Endothelial cell of umbilical vein (primary cell): ENCODE measurements around the gene CTBP2.

ENCODE experiments used
- CTCF ChIP-seq, 2 donors: IDR thresholded peaks; 1 replicate in 1 of 2; 2 replicates in 1 of 2; pipeline ENCODE4 v1.5.1; 2011; ENCODE audit warnings: low read length in 2 of 2, mild to moderate bottlenecking in 2 of 2, moderate library complexity in 2 of 2, control low read depth in 1 of 2, inconsistent platforms in 1 of 2, low read depth in 1 of 2; ENCODE audit not compliant: insufficient read depth in 1 of 2; ENCODE audit errors: extremely low read depth in 1 of 2
- EZH2 ChIP-seq: IDR thresholded peaks from 2 replicates; pipeline ENCODE4 v1.6.1; 2012; ENCODE audit warnings: borderline replicate concordance, low read depth, mild to moderate bottlenecking, moderate library complexity, low read length, inconsistent platforms; ENCODE audit not compliant: severe bottlenecking
- JUN ChIP-seq: IDR thresholded peaks from 2 replicates; pipeline ENCODE4 v1.6.1; 2011; ENCODE audit warnings: borderline replicate concordance, low read depth; ENCODE audit not compliant: insufficient read length, insufficient read depth

DNA sequence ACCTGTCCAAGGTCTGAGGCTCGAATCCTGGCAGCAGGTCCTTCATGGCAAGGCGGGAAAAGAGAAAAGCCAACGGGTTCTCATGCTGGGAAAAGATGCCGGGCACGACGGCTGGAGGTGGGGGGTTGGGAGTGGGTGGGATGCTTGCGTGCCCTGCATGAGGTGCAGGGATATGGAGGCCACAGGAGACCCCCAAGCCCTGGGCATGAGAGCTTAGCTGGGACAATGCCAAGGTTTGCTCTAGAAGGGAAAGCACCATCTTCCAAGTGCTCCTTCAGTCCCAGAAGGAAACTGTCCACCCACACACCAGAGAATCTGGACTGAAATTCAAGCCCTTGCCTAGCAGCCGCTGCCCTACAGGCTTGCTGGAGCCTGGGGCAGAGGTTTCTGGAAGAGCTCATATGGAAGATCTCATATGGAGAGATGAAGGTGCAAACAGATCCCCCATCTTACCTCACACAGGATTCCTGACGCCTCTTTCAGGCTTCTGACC is 154.1 kb downstream of the CTBP2 start:
- TF ChIP-seq CTCF (IDR thresholded peaks at IDR 0.05; ENCODE audit: extremely low read depth in 1 of 2, insufficient read depth in 1 of 2, low read depth in 1 of 2, low read length in 2 of 2) (no peak), EZH2 (no peak), JUN (no peak)
